ENCODE results near the gene SMTN. TPM values are rescaled to one million over a fixed set of nuclear protein-coding genes. Genes with fewer than 3 reads are reported as not detected.

The SMTN gene
- total RNA-seq, 6 experiments from 2014 or later = 16.9 to 54.1 (median 24.3) TPM

DNA sequence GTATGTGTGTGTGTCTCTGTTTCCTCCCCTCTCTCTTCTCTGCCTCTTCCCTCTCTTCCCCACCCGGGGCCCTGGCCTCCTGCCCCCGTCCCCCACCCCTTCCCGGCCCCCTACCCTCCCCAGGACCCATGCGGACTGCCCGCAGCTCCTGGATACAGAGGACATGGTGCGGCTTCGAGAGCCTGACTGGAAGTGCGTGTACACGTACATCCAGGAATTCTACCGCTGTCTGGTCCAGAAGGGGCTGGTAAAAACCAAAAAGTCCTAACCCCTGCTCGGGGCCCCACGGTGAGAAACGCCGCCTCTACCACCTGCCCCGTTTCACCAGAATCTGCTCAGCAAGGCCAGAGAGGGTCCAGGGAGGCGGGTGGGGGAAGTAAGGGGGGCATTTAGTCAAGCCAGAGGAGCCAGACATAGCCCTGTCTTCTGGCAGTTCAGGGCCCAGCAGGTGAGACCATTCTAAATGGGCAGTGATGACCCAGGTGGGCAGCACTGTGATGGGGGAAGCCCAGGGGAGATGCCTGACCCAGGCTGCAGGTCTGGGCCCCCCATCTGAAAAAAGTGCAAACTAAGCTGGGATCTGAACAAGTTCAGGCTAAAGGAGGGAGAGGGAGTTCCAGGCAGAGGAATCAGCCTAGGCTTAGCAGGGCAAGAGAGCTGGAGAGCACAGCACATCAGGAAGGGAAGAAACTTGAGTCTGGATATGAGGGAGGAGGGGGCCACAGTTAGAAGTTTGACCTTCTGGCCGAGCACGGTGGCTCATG lies 19.8 kb downstream of the SMTN start:
- Histone ChIP-seq H3K36me3 (peaks cover 0 to 4% (median 0%) of the 10 kb centered on the region in 4 donors), H3K27me3 (no peaks in the 10 kb centered on the region), H3K27ac (no peak overlapping the region), H3K4me3 (no peak overlapping the region), H3K9me3 (no peaks in the 10 kb centered on the region), H3K4me1 (no peaks in the 10 kb centered on the region)
- TF ChIP-seq CTCF (IDR thresholded peaks at IDR 0.05) = no peak
- TF ChIP-seq POLR2A (IDR thresholded peaks at IDR 0.05) = no peak
- DNase-seq (no peak), ATAC-seq (no peak)
- 89% methylated on average over 3 of the region's 18 CpGs for WGBS (ENCODE audit: insufficient coverage, low coverage, low lambda C conversion rate, missing lambda C conversion rate)
- intact Hi-C loops (cut with DNase I) = no loop called here

- DNase-seq = no peak
- peak in 1 of 4 donors; percentile 20 for ATAC-seq
These were observed 21.4 kb downstream of the SMTN start for GRCh38 chr22:31102441-31103081.

DNA sequence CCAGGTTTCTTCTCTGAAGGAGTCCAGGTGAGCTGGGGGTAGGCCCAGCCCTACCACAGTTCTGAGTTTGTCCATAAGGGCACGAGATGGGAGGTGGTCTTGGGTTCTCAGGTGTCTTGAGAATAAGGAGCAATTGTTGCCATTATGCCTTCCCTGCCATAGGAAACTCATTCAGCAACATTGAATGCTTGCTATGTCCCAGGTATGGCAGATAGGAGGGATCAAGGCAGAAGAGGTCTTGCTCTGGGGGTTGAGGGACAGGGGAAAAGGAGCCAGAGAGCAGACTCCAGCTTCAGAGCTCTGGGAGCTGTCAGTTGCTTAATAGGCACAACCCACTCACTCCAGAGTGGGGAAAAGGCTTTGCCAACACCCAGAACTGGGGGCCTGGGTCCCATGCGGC lies 22.0 kb downstream of the SMTN start:
- H3K36me3 ChIP-seq = no peaks in the 10 kb centered on the region

More at GRCh38 chr22:31102441-31103081, 21.4 kb downstream of the SMTN start:
- no peak for TF ChIP-seq POLR2A (IDR thresholded peaks at IDR 0.05)
- no peak for TF ChIP-seq CTCF (IDR thresholded peaks at IDR 0.05)
- Histone ChIP-seq H3K4me3 (no peak overlapping the region), H3K36me3 (no peaks in the 10 kb centered on the region), H3K27ac (no peak overlapping the region), H3K4me1 (no peaks in the 10 kb centered on the region), H3K9me3 (no peaks in the 10 kb centered on the region), H3K27me3 (no peaks in the 10 kb centered on the region)
- 80% methylated on average over 1 of the region's 8 CpGs for WGBS (ENCODE audit: insufficient coverage, low coverage, low lambda C conversion rate, missing lambda C conversion rate)
- intact Hi-C loops (cut with DNase I) = no loop called here

More for the DNA sequence above, 22.0 kb downstream of the SMTN start:
- no peak for ATAC-seq
- no peak for DNase-seq
- Histone ChIP-seq H3K4me3 (no peak overlapping the region), H3K9me3 (no peaks in the 10 kb centered on the region), H3K27ac (no peak overlapping the region), H3K4me1 (peaks cover 0 to 4% (median 0%) of the 10 kb centered on the region in 4 donors), H3K27me3 (no peaks in the 10 kb centered on the region)
- no CpG with 5 or more reads among the region's 2 CpGs for WGBS (ENCODE audit: insufficient coverage, low coverage, low lambda C conversion rate, missing lambda C conversion rate)
- TF ChIP-seq POLR2A (IDR thresholded peaks at IDR 0.05) (no peak), CTCF (IDR thresholded peaks at IDR 0.05) (no peak)
- intact Hi-C loops (cut with DNase I) = no loop called here
